ENCODE results near the gene DOCK4. TPM values are rescaled to one million over a fixed set of nuclear protein-coding genes. Genes with fewer than 3 reads are reported as not detected.

Gene DOCK4
- total RNA-seq, 1 experiment from 2014 or later = 20.4 TPM

- ChIA-PET POLR2A (no interaction called here), CTCF (no interaction called here)
- no peaks in the 10 kb centered on the region for H3K27me3 Mint-ChIP-seq (ENCODE audit: low read depth)
- H3K9me3 Mint-ChIP-seq = peaks cover 14% of the 10 kb centered on the region
- H3K4me1 Mint-ChIP-seq = peaks cover 1% of the 10 kb centered on the region
- no peak for TF ChIP-seq ATF3 (CRISPR knock-in tag; conservative IDR thresholded peaks at IDR 0.05)
- TF ChIP-seq CBFB (CRISPR knock-in tag; IDR thresholded peaks at IDR 0.05; ENCODE audit: low read depth) = no peak
- TF ChIP-seq ATF2 (CRISPR knock-in tag; IDR thresholded peaks at IDR 0.05; ENCODE audit: borderline replicate concordance, low read depth) = no peak
- TF ChIP-seq PREB (CRISPR knock-in tag; IDR thresholded peaks at IDR 0.05; ENCODE audit: borderline replicate concordance) = no peak
- TF ChIP-seq, protein P1, sequence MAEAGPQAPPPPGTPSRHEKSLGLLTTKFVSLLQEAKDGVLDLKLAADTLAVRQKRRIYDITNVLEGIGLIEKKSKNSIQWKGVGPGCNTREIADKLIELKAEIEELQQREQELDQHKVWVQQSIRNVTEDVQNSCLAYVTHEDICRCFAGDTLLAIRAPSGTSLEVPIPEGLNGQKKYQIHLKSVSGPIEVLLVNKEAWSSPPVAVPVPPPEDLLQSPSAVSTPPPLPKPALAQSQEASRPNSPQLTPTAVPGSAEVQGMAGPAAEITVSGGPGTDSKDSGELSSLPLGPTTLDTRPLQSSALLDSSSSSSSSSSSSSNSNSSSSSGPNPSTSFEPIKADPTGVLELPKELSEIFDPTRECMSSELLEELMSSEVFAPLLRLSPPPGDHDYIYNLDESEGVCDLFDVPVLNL (CRISPR knock-in tag; IDR thresholded peaks at IDR 0.05; ENCODE audit: borderline replicate concordance, low read depth) = no peak
- no peak for TF ChIP-seq TEAD1 (CRISPR knock-in tag; IDR thresholded peaks at IDR 0.05)
- TF ChIP-seq CREB1 (CRISPR knock-in tag; IDR thresholded peaks at IDR 0.05) = no peak
- no peak for TF ChIP-seq GTF2I (CRISPR knock-in tag; conservative IDR thresholded peaks at IDR 0.05)
- TF ChIP-seq, protein P2, sequence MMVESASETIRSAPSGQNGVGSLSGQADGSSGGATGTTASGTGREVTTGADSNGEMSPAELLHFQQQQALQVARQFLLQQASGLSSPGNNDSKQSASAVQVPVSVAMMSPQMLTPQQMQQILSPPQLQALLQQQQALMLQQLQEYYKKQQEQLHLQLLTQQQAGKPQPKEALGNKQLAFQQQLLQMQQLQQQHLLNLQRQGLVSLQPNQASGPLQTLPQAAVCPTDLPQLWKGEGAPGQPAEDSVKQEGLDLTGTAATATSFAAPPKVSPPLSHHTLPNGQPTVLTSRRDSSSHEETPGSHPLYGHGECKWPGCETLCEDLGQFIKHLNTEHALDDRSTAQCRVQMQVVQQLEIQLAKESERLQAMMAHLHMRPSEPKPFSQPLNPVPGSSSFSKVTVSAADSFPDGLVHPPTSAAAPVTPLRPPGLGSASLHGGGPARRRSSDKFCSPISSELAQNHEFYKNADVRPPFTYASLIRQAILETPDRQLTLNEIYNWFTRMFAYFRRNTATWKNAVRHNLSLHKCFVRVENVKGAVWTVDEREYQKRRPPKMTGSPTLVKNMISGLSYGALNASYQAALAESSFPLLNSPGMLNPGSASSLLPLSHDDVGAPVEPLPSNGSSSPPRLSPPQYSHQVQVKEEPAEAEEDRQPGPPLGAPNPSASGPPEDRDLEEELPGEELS (CRISPR knock-in tag; IDR thresholded peaks at IDR 0.05) = no peak
- no peak for TF ChIP-seq KAT7 (CRISPR knock-in tag; IDR thresholded peaks at IDR 0.05; ENCODE audit: borderline replicate concordance)
- no peak for TF ChIP-seq SMAD4 (CRISPR knock-in tag; IDR thresholded peaks at IDR 0.05)
- DNase-seq (ENCODE audit: low spot score) = no peak
- no peak overlapping the region for H3K4me3 Mint-ChIP-seq
- peaks cover 3% of the 10 kb centered on the region; the same call in 1 of the 2 replicates for H3K36me3 Mint-ChIP-seq
- H3K27ac Mint-ChIP-seq = no peak overlapping the region
- ATAC-seq = no peak
Observed at GRCh38 chr7:112045222-112045621, 161.0 kb downstream of the DOCK4 start.

DNA sequence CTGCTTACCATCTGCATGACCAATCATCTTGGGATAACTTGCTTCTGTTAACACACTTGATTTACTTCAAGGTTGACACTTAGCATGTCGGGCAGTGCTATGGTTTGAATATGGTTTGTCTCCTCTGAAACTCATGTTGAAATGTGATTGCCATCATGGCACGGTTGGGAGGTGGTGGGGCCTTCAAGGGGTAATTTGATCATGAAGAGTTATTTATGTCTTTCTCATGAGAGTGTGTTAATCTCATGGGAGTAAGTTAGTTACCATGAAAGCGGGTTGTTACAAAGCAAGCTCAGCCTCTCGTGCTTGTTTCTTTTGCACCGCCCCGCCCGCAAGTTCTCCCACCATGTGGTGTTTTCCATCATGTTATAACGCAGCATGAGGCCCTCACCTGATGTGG is 163.6 kb downstream of the DOCK4 start:
- ChIA-PET POLR2A (no interaction called here), CTCF (no interaction called here)
- no peak overlapping the region for H3K4me3 Mint-ChIP-seq
- no peak for TF ChIP-seq ZNF281 (CRISPR knock-in tag; IDR thresholded peaks at IDR 0.05)
- TF ChIP-seq ZNF416 (CRISPR knock-in tag; IDR thresholded peaks at IDR 0.05) = no peak
- no peak for TF ChIP-seq ATF1 (CRISPR knock-in tag; IDR thresholded peaks at IDR 0.05)
- TF ChIP-seq, protein P3, sequence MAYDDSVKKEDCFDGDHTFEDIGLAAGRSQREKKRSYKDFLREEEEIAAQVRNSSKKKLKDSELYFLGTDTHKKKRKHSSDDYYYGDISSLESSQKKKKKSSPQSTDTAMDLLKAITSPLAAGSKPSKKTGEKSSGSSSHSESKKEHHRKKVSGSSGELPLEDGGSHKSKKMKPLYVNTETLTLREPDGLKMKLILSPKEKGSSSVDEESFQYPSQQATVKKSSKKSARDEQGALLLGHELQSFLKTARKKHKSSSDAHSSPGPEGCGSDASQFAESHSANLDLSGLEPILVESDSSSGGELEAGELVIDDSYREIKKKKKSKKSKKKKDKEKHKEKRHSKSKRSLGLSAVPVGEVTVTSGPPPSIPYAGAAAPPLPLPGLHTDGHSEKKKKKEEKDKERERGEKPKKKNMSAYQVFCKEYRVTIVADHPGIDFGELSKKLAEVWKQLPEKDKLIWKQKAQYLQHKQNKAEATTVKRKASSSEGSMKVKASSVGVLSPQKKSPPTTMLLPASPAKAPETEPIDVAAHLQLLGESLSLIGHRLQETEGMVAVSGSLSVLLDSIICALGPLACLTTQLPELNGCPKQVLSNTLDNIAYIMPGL (CRISPR knock-in tag; IDR thresholded peaks at IDR 0.05) = no peak
- no peak for TF ChIP-seq ZNF532 (CRISPR knock-in tag; IDR thresholded peaks at IDR 0.05; ENCODE audit: borderline replicate concordance)
- no peak for TF ChIP-seq ZBTB21 (CRISPR knock-in tag; IDR thresholded peaks at IDR 0.05; ENCODE audit: borderline replicate concordance)
- no peak for TF ChIP-seq KAT7 (CRISPR knock-in tag; IDR thresholded peaks at IDR 0.05; ENCODE audit: borderline replicate concordance)
- no peak for TF ChIP-seq CREM (CRISPR knock-in tag; IDR thresholded peaks at IDR 0.05)
- H3K27ac Mint-ChIP-seq = no peak overlapping the region
- DNase-seq (ENCODE audit: low spot score) = no peak
- no peaks in the 10 kb centered on the region for H3K27me3 Mint-ChIP-seq (ENCODE audit: low read depth)
- no peaks in the 10 kb centered on the region for H3K4me1 Mint-ChIP-seq
- peaks cover 14% of the 10 kb centered on the region for H3K9me3 Mint-ChIP-seq
- peaks cover 3% of the 10 kb centered on the region; the same call in 1 of the 2 replicates for H3K36me3 Mint-ChIP-seq
- no peak for ATAC-seq
